ENCODE data around the gene ZNF426.

The ZNF426 gene

GRCh38 chr19:9494096-9494495, 44.3 kb downstream of the ZNF426 start:
- no peak for DNase-seq

GRCh38 chr19:9487016-9487415, 51.4 kb downstream of the ZNF426 start:
- DNase-seq: no peak

GRCh38 chr19:9485140-9485539, 53.3 kb downstream of the ZNF426 start:
- DNase-seq: no peak

- no peak for DNase-seq
Measured at GRCh38 chr19:9474975-9475374, 63.5 kb downstream of the ZNF426 start.
